Osteoblast (primary cell): Measurements from ENCODE around the gene THUMPD1. TPM values are rescaled to one million over a fixed set of nuclear protein-coding genes. Genes with fewer than 3 reads are reported as not detected.
"Not testable (repeated sequence)": the region's sequence is repeated elsewhere in the genome, so short reads cannot be mapped to it uniquely, and the experiment has no call there.

Experiments
- DNase-seq: peaks from one replicate; pipeline ENCODE4 v3.0.0; 2011; ENCODE audit warnings: low spot score, mixed read lengths; ENCODE audit not compliant: insufficient read length; ENCODE audit errors: missing footprints
- H2AFZ ChIP-seq: 2 replicates; pipeline ENCODE4 v1.6.0; 2011; ENCODE audit warnings: mild to moderate bottlenecking, low read length
- H3K27ac ChIP-seq: 2 replicates; pipeline ENCODE4 v1.5.1; 2011; ENCODE audit warnings: mild to moderate bottlenecking, low read depth, low read length, moderate library complexity
- H3K27me3 ChIP-seq: 2 replicates; pipeline ENCODE4 v1.6.0; 2012; ENCODE audit warnings: mild to moderate bottlenecking, control low read depth, inconsistent platforms, low read length, moderate library complexity; ENCODE audit not compliant: insufficient read depth
- H3K36me3 ChIP-seq: 2 replicates; pipeline ENCODE4 v1.5.1; 2011; ENCODE audit warnings: mild to moderate bottlenecking, low read length, control low read depth, moderate library complexity; ENCODE audit not compliant: insufficient read depth
- H3K4me1 ChIP-seq: 2 replicates; pipeline ENCODE4 v1.5.1; 2011; ENCODE audit warnings: mild to moderate bottlenecking, low read length, control low read depth, moderate library complexity; ENCODE audit not compliant: insufficient read depth
- H3K4me2 ChIP-seq: 2 replicates; pipeline ENCODE4 v1.6.0; 2011; ENCODE audit warnings: mild to moderate bottlenecking, low read length; ENCODE audit not compliant: insufficient read depth
- H3K4me3 ChIP-seq: fragments of 200-600 bp; sonication (generic); 3 replicates; pipeline ENCODE4 v1.5.1; 2012; ENCODE audit warnings: mild to moderate bottlenecking, low read length, inconsistent platforms; ENCODE audit not compliant: insufficient read depth
- H3K79me2 ChIP-seq: 2 replicates; pipeline ENCODE4 v1.6.0; 2012; ENCODE audit warnings: mild to moderate bottlenecking, low read length, control low read depth, inconsistent platforms; ENCODE audit not compliant: insufficient read depth
- H3K9me3 ChIP-seq: 2 replicates; pipeline ENCODE4 v1.5.1; 2011; ENCODE audit warnings: low read depth, low read length, control low read depth
- H4K20me1 ChIP-seq: 2 replicates; pipeline ENCODE4 v1.6.0; 2012; ENCODE audit warnings: mild to moderate bottlenecking, low read length, control low read depth; ENCODE audit not compliant: insufficient read depth
- CTCF ChIP-seq: IDR thresholded peaks from 2 replicates; pipeline ENCODE4 v1.5.1; 2011; ENCODE audit warnings: mild to moderate bottlenecking, low read depth, low read length, moderate library complexity; ENCODE audit errors: extremely low read depth
- total RNA-seq: library from RNA; depleted of rRNA; stranded (reverse); fragments of >200 nt; gene quantifications from 2 replicates; pipeline ENCODE4 v1.2.3, GENCODE V29; 2012

THUMPD1 gene
- total RNA-seq, 1 donor, result 78.9 TPM

- H3K27me3 ChIP-seq, result no peaks in the 10 kb centered on the region
- H3K27ac ChIP-seq, result no peak overlapping the region
- H4K20me1 ChIP-seq, result no peaks in the 10 kb centered on the region
- DNase-seq, result no peak
- no peaks in the 10 kb centered on the region for H3K36me3 ChIP-seq
- no peaks in the 10 kb centered on the region for H3K9me3 ChIP-seq
- H3K4me3 ChIP-seq, result no peak overlapping the region
- no peak overlapping the region for H2AFZ ChIP-seq
- no peaks in the 10 kb centered on the region for H3K79me2 ChIP-seq
- H3K4me1 ChIP-seq, result no peaks in the 10 kb centered on the region
- H3K4me2 ChIP-seq, result no peak overlapping the region
- TF ChIP-seq CTCF, result no peak
Measured at GRCh38 chr16:20711277-20711911, 30.2 kb downstream of the THUMPD1 start.

DNA sequence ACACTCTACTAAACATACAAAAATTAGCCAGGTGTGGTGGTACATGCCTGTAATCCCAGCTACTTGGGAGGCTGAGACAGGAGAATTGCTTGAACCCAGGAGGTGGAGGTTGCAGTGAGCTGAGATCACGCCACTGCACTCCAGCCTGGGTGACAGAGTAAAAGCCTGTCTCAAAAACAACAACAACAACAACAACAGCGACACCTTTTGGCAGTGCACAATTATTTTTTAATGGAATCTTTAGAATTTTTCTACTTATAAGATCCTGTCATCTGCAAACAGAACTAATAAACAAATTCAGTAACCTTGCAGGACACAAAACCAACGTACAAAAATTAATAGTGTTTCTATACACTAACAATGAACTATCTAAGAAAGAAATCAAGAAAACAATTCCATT, 33.5 kb downstream of the THUMPD1 start:
- not testable (repeated sequence) for H3K36me3 ChIP-seq, H3K27ac ChIP-seq, H3K4me2 ChIP-seq, H3K4me1 ChIP-seq, H3K79me2 ChIP-seq, H4K20me1 ChIP-seq, H3K9me3 ChIP-seq, H3K4me3 ChIP-seq, DNase-seq, H3K27me3 ChIP-seq, H2AFZ ChIP-seq

DNA sequence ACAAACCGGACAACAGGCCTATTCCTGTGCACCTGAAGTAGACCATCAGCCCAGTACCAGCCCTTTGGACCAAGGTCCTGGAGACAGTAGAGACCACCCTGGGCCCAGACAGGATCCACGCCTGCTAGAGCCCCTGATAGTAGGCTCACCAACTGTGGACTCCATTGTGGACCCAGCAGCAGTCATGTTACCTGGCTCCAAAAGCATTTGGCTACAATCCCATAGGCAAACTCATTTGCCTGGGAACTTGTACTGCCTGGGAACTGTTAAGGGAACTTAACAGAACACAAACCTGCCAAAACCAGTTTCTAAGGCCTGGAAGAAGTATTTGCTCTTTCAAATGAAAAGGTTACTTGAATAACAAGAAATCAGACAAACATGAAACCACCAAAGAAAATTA, 34.2 kb downstream of the THUMPD1 start:
- H3K27me3 ChIP-seq, result no peaks in the 10 kb centered on the region
- no peak for DNase-seq
- TF ChIP-seq CTCF, result no peak

GRCh38 chr16:20705972-20706371, 35.6 kb downstream of the THUMPD1 start:
- H4K20me1 ChIP-seq, DNase-seq, H3K4me2 ChIP-seq, H3K36me3 ChIP-seq, H2AFZ ChIP-seq, H3K27ac ChIP-seq, H3K4me3 ChIP-seq, H3K9me3 ChIP-seq, H3K27me3 ChIP-seq, H3K79me2 ChIP-seq, H3K4me1 ChIP-seq: not testable (repeated sequence)

More for the DNA sequence above, 34.2 kb downstream of the THUMPD1 start:
- no peaks in the 10 kb centered on the region for H4K20me1 ChIP-seq
- no peaks in the 10 kb centered on the region for H3K36me3 ChIP-seq
- H3K4me2 ChIP-seq, result no peak overlapping the region
- no peaks in the 10 kb centered on the region for H3K4me1 ChIP-seq
- H3K27ac ChIP-seq, result no peak overlapping the region
- H3K79me2 ChIP-seq, result no peaks in the 10 kb centered on the region
- H3K4me3 ChIP-seq, result no peak overlapping the region
- no peaks in the 10 kb centered on the region for H3K9me3 ChIP-seq
- no peak overlapping the region for H2AFZ ChIP-seq

DNA sequence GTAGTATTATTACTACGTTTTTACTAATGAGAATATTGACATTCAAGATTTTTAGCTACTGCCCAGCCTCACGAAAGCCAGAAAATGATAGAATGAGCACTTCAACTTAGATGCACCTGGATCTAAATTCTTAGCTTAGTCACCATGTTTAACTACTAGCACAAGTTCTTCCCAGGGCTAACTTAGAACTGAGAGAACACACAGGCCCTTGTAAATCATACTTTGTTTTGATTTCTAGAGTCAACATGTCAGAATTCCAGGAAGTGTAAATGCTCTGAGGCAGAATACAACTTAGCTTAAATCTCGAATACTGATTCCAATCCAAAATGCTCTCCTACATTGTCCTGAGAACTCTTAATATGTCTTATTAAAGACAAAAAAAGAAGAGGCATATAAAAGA, 37.3 kb downstream of the THUMPD1 start:
- peak; percentile 41 for DNase-seq
- Histone ChIP-seq H3K36me3 (no peaks in the 10 kb centered on the region), H3K27ac (no peak overlapping the region), H3K4me3 (no peak overlapping the region), H3K27me3 (no peaks in the 10 kb centered on the region), H4K20me1 (no peaks in the 10 kb centered on the region), H3K4me1 (no peaks in the 10 kb centered on the region), H2AFZ (no peak overlapping the region), H3K79me2 (no peaks in the 10 kb centered on the region), H3K9me3 (no peaks in the 10 kb centered on the region), H3K4me2 (no peak overlapping the region)
- TF ChIP-seq CTCF, result no peak

- DNase-seq, H3K4me3 ChIP-seq, H4K20me1 ChIP-seq, H3K4me2 ChIP-seq, H3K27me3 ChIP-seq, H3K36me3 ChIP-seq, H3K4me1 ChIP-seq, H3K27ac ChIP-seq, H2AFZ ChIP-seq, H3K79me2 ChIP-seq, H3K9me3 ChIP-seq: not testable (repeated sequence)
Measured at GRCh38 chr16:20701692-20702091, 39.9 kb downstream of the THUMPD1 start.
